Uterus (tissue), 4 donors: ENCODE measurements around the gene HMCN1. TPM values are rescaled to one million over a fixed set of nuclear protein-coding genes. Genes with fewer than 3 reads are reported as not detected.

ENCODE experiments used
- DNase-seq, 2 donors: peaks; one replicate each; pipeline ENCODE4 v3.0.0-alpha.2; 2019 to 2020
- H3K27ac ChIP-seq, 2 donors: fragments of 200-600 bp; sonication (generic); 1 replicate in 1 of 2; 2 replicates in 1 of 2; pipeline ENCODE4 v1.5.1; 2016 to 2018
- H3K27me3 ChIP-seq, 2 donors: fragments of 200-600 bp; sonication (generic); one replicate each; pipeline ENCODE4 v1.5.1; 2018 to 2019; ENCODE audit warnings: control low read depth in 1 of 2
- H3K36me3 ChIP-seq, 2 donors: fragments of 200-600 bp; sonication (generic); one replicate each; pipeline ENCODE4 v1.5.1; 2019; ENCODE audit warnings: control low read depth in 1 of 2
- H3K4me1 ChIP-seq, 2 donors: fragments of 200-600 bp; sonication (generic); one replicate each; pipeline ENCODE4 v1.5.1; 2018 to 2019; ENCODE audit warnings: control low read depth in 1 of 2
- H3K4me3 ChIP-seq, 2 donors: fragments of 200-600 bp; sonication (generic); 1 replicate in 1 of 2; 2 replicates in 1 of 2; pipeline ENCODE4 v1.5.1; 2018 to 2019; ENCODE audit warnings: mild to moderate bottlenecking in 1 of 2
- H3K9me3 ChIP-seq, 2 donors: fragments of 200-600 bp; sonication (generic); one replicate each; pipeline ENCODE4 v1.5.1; 2019; ENCODE audit warnings: control low read depth in 1 of 2
- CTCF ChIP-seq, 4 experiments: fragments of 200-600 bp in 2 of 4; fragments of 450-650 bp in 2 of 4; sonication (generic) in 2 of 4; IDR thresholded peaks; one replicate each; pipeline ENCODE4 v1.5.1; 2016 to 2019; ENCODE audit warnings: antibody characterized with exemption in 4 of 4, mild to moderate bottlenecking in 2 of 4, moderate library complexity in 1 of 4
- POLR2A ChIP-seq, 2 donors: fragments of 450-650 bp; IDR thresholded peaks; one replicate each; pipeline ENCODE4 v1.6.1; 2016; ENCODE audit warnings: antibody characterized with exemption in 2 of 2, mild to moderate bottlenecking in 1 of 2, moderate library complexity in 1 of 2
- intact Hi-C: fragments of 100-400 bp; cut with DNase I; formaldehyde crosslinking; loops from one replicate; pipeline ENCODE4 v1.15.1; 2023; ENCODE audit warnings: low total_unique reads
- total RNA-seq, 4 donors: library from RNA; depleted of rRNA in 3 of 4; stranded (reverse); fragments of >200 nt in 3 of 4; gene quantifications; one replicate each; pipeline versions ENCODE4 v1.1.0 to v1.2.4, GENCODE V29; 2014 to 2023
- donor health status: DM: yes; HTN: yes; CAD: no.

The HMCN1 gene
- total RNA-seq, 4 donors from 2014 or later: 0.59 to 92.9 (median 5.1) TPM

GRCh38 chr1:186102107-186102506 is 367.9 kb downstream of the HMCN1 start:
- DNase-seq: no peak
- Histone ChIP-seq H3K4me1 (no peaks in the 10 kb centered on the region), H3K27me3 (no peaks in the 10 kb centered on the region), H3K27ac (no peak overlapping the region), H3K36me3 (no peaks in the 10 kb centered on the region), H3K4me3 (no peak overlapping the region), H3K9me3 (no peaks in the 10 kb centered on the region)
- intact Hi-C loops: no loop called here
- no peak for TF ChIP-seq POLR2A (IDR thresholded peaks at IDR 0.05)
- no peak for TF ChIP-seq CTCF (IDR thresholded peaks at IDR 0.05)

GRCh38 chr1:186102547-186103148 is 368.5 kb downstream of the HMCN1 start:
- Histone ChIP-seq H3K36me3 (no peaks in the 10 kb centered on the region), H3K27ac (no peak overlapping the region), H3K27me3 (no peaks in the 10 kb centered on the region), H3K4me1 (no peaks in the 10 kb centered on the region), H3K4me3 (no peak overlapping the region), H3K9me3 (no peaks in the 10 kb centered on the region)
- TF ChIP-seq POLR2A (IDR thresholded peaks at IDR 0.05): no peak
- no peak for TF ChIP-seq CTCF (IDR thresholded peaks at IDR 0.05)
- no peak for DNase-seq
- intact Hi-C loops: no loop called here

- intact Hi-C loops: no loop called here
- no peaks in the 10 kb centered on the region for H3K4me1 ChIP-seq
- no peak for DNase-seq
- H3K4me3 ChIP-seq: no peak overlapping the region
- H3K9me3 ChIP-seq: no peaks in the 10 kb centered on the region
- H3K36me3 ChIP-seq: no peaks in the 10 kb centered on the region
- TF ChIP-seq POLR2A (IDR thresholded peaks at IDR 0.05) (no peak), CTCF (IDR thresholded peaks at IDR 0.05) (no peak)
- no peaks in the 10 kb centered on the region for H3K27me3 ChIP-seq
- H3K27ac ChIP-seq: no peak overlapping the region
Observed at GRCh38 chr1:186104459-186104858, 370.3 kb downstream of the HMCN1 start.

- no peaks in the 10 kb centered on the region for H3K4me1 ChIP-seq
- H3K36me3 ChIP-seq: no peaks in the 10 kb centered on the region
- H3K27ac ChIP-seq: no peak overlapping the region
- DNase-seq: no peak
- no peaks in the 10 kb centered on the region for H3K27me3 ChIP-seq
- intact Hi-C loops: no loop called here
- no peak for TF ChIP-seq CTCF (IDR thresholded peaks at IDR 0.05)
- TF ChIP-seq POLR2A (IDR thresholded peaks at IDR 0.05): no peak
- no peak overlapping the region for H3K4me3 ChIP-seq
- no peaks in the 10 kb centered on the region for H3K9me3 ChIP-seq
Observed at GRCh38 chr1:186112280-186112679, 378.1 kb downstream of the HMCN1 start.

- Histone ChIP-seq H3K27ac (no peak overlapping the region), H3K4me1 (no peaks in the 10 kb centered on the region), H3K9me3 (no peaks in the 10 kb centered on the region), H3K4me3 (no peak overlapping the region), H3K27me3 (no peaks in the 10 kb centered on the region), H3K36me3 (no peaks in the 10 kb centered on the region)
- no peak for TF ChIP-seq CTCF (IDR thresholded peaks at IDR 0.05)
- TF ChIP-seq POLR2A (IDR thresholded peaks at IDR 0.05): no peak
- DNase-seq: no peak
- intact Hi-C loops: no loop called here
Observed at GRCh38 chr1:186113461-186113860, 379.3 kb downstream of the HMCN1 start.
